OCI-LY1 (cell line): Measurements from ENCODE around the gene KIF15.

Source experiments
- H2AFZ ChIP-seq: fragments of 200-600 bp; sonication (generic), shearing (Covaris generic); 2 replicates; pipeline ENCODE4 v1.6.0; 2014; ENCODE audit warnings: antibody characterized with exemption, mild to moderate bottlenecking, low read length
- H3F3A ChIP-seq: fragments of 200-600 bp; sonication (generic), shearing (Covaris generic); 2 replicates; pipeline ENCODE4 v1.6.0; 2014; ENCODE audit warnings: mild to moderate bottlenecking, antibody characterized with exemption, low read length, moderate library complexity; ENCODE audit not compliant: insufficient read depth
- H3K27ac ChIP-seq: fragments of 200-600 bp; sonication (generic); 2 replicates; pipeline ENCODE4 v1.5.1; 2014; ENCODE audit warnings: low read length, mixed run types, mild to moderate bottlenecking, low read depth; ENCODE audit not compliant: poor library complexity, severe bottlenecking
- H3K27me3 ChIP-seq: fragments of 200-600 bp; sonication (generic); 2 replicates; pipeline ENCODE4 v1.6.0; 2014; ENCODE audit warnings: antibody characterized with exemption, mild to moderate bottlenecking, low read length, moderate library complexity; ENCODE audit not compliant: insufficient read depth
- H3K36me3 ChIP-seq: fragments of 200-600 bp; sonication (generic); 2 replicates; pipeline ENCODE4 v1.6.1; 2014; ENCODE audit warnings: mild to moderate bottlenecking, antibody characterized with exemption, low read length, moderate library complexity, mixed read lengths; ENCODE audit not compliant: insufficient read depth
- H3K4me1 ChIP-seq: fragments of 200-600 bp; sonication (generic); 2 replicates; pipeline ENCODE4 v1.5.1; 2014; ENCODE audit warnings: mild to moderate bottlenecking, low read length, moderate library complexity; ENCODE audit not compliant: insufficient read depth, severe bottlenecking
- H3K4me2 ChIP-seq: fragments of 200-600 bp; sonication (generic), shearing (Covaris generic); 2 replicates; pipeline ENCODE4 v1.6.1; 2014; ENCODE audit warnings: low read length
- H3K4me3 ChIP-seq: fragments of 200-600 bp; sonication (generic); 2 replicates; pipeline ENCODE4 v1.5.1; 2014; ENCODE audit warnings: low read length, low read depth, mild to moderate bottlenecking, mixed read lengths; ENCODE audit not compliant: poor library complexity, severe bottlenecking
- H3K79me2 ChIP-seq: fragments of 200-600 bp; shearing (Covaris generic); 2 replicates; pipeline ENCODE4 v1.6.1; 2016; ENCODE audit warnings: mixed run types, low read length, mixed read lengths; ENCODE audit not compliant: insufficient read depth
- H3K9ac ChIP-seq: fragments of 200-600 bp; sonication (generic), shearing (Covaris generic); 2 replicates; pipeline ENCODE4 v1.6.1; 2014; ENCODE audit warnings: mild to moderate bottlenecking, low read length, mixed read lengths
- H3K9me2 ChIP-seq: fragments of 200-600 bp; sonication (generic), shearing (Covaris generic); 2 replicates; pipeline ENCODE4 v1.6.1; 2014; ENCODE audit warnings: low read depth, mild to moderate bottlenecking, low read length, mixed read lengths
- H3K9me3 ChIP-seq: fragments of 200-600 bp; shearing (Covaris generic); 2 replicates; pipeline ENCODE4 v1.6.1; 2014; ENCODE audit warnings: low read length, mixed read lengths
- H4K20me1 ChIP-seq: fragments of 200-600 bp; sonication (generic), shearing (Covaris generic); 2 replicates; pipeline ENCODE4 v1.6.0; 2016; ENCODE audit warnings: mild to moderate bottlenecking, low read length; ENCODE audit not compliant: insufficient read depth
- EZH2 ChIP-seq: fragments of 200-600 bp; sonication (generic), shearing (Covaris generic); IDR thresholded peaks from 2 replicates; pipeline ENCODE4 v1.8.0; 2017; ENCODE audit warnings: borderline replicate concordance, mixed run types, mild to moderate bottlenecking, antibody characterized with exemption, low read length, moderate library complexity, mixed read lengths
- TF ChIP-seq, protein P1 (sequence below): fragments of 200-600 bp; sonication (generic), shearing (Covaris generic); IDR thresholded peaks from 2 replicates; pipeline ENCODE4 v1.5.1; 2017; ENCODE audit warnings: mild to moderate bottlenecking, antibody characterized with exemption, low read length, moderate library complexity, mixed read lengths

Gene KIF15

DNA sequence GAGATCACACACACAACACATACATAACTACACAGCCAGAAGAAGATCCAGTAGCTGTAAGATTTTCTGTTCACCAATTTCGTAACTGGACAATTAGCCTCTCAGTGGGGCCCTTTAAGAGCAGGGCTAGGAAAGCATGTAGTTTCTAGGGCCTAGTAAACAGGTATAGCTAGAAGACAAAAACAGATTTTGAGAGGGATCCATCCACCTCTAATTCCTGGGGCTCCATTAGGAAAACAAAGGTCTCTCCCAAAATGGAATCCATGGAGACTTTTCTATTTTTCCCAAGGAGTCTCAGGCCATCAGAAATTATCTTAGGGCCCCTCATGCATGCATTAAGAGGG, 10.5 kb downstream of the KIF15 start:
- no peak for TF ChIP-seq EZH2
- TF ChIP-seq, protein P1, sequence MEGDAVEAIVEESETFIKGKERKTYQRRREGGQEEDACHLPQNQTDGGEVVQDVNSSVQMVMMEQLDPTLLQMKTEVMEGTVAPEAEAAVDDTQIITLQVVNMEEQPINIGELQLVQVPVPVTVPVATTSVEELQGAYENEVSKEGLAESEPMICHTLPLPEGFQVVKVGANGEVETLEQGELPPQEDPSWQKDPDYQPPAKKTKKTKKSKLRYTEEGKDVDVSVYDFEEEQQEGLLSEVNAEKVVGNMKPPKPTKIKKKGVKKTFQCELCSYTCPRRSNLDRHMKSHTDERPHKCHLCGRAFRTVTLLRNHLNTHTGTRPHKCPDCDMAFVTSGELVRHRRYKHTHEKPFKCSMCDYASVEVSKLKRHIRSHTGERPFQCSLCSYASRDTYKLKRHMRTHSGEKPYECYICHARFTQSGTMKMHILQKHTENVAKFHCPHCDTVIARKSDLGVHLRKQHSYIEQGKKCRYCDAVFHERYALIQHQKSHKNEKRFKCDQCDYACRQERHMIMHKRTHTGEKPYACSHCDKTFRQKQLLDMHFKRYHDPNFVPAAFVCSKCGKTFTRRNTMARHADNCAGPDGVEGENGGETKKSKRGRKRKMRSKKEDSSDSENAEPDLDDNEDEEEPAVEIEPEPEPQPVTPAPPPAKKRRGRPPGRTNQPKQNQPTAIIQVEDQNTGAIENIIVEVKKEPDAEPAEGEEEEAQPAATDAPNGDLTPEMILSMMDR = no peak
- Histone ChIP-seq H3K9me3 (peaks cover 25% of the 10 kb centered on the region), H3K9me2 (no peaks in the 10 kb centered on the region), H3K79me2 (peaks cover 25% of the 10 kb centered on the region; the same call in 1 of the 2 replicates), H3K36me3 (peaks cover 99% of the 10 kb centered on the region), H3F3A (no peaks in the 10 kb centered on the region; the same call in 1 of the 2 replicates), H3K27ac (no peak overlapping the region), H4K20me1 (no peaks in the 10 kb centered on the region), H3K27me3 (no peaks in the 10 kb centered on the region), H2AFZ (no peak overlapping the region), H3K4me1 (no peaks in the 10 kb centered on the region), H3K4me2 (no peak overlapping the region), H3K4me3 (no peak overlapping the region), H3K9ac (no peak overlapping the region)

DNA sequence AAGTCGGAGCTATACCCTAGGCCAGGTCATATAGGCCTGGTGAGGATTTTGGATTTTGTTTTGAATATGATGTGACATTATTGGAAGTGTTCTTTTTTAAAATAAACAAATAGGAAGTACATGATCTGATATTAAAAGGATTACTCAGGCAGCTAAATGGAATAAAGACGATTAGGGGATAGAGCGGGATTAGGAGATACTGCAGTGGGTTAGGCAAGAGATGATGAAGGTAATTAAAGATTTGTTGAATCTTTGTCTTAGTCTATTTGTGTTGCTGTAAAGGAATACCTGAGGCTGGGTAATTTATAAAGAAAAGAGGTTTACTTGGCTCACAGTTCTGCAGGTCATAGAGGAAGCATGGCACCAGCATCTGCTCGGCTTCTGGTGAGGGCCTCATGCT, 21.3 kb downstream of the KIF15 start:
- H2AFZ ChIP-seq = no peak overlapping the region
- H3K79me2 ChIP-seq = no peaks in the 10 kb centered on the region
- no peak overlapping the region for H3K4me3 ChIP-seq
- no peak overlapping the region for H3K27ac ChIP-seq
- no peaks in the 10 kb centered on the region for H3K4me1 ChIP-seq
- no peaks in the 10 kb centered on the region for H3F3A ChIP-seq
- H3K9ac ChIP-seq = no peak overlapping the region
- TF ChIP-seq, protein P1 = no peak
- TF ChIP-seq EZH2 = no peak
- H3K36me3 ChIP-seq = peaks cover 87% of the 10 kb centered on the region
- no peaks in the 10 kb centered on the region for H4K20me1 ChIP-seq
- no peak overlapping the region for H3K4me2 ChIP-seq
- no peaks in the 10 kb centered on the region for H3K9me3 ChIP-seq
- no peaks in the 10 kb centered on the region for H3K27me3 ChIP-seq
- no peaks in the 10 kb centered on the region for H3K9me2 ChIP-seq

DNA sequence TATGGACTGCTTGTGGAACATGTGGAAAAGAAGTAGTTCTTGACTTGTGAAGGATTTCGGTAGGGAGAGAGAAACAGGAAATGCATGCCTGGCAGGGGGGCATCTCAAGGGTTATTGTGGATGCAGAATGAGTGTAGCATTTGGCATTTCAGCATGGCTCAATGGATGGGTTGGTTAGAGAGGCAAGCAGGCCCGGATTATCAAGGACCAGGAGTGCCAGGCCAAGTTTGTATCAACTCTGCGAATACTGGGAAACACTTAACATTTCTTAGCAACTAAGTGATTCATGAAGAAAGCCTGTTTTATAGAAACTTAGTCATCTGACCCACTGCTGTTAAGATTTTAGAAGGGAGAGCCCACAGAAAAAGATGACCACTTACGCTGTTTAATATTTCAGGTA, 33.6 kb downstream of the KIF15 start:
- no peaks in the 10 kb centered on the region for H3K79me2 ChIP-seq
- H3K9me3 ChIP-seq = no peaks in the 10 kb centered on the region
- H3K36me3 ChIP-seq = peaks cover 94% of the 10 kb centered on the region
- H3K27me3 ChIP-seq = no peaks in the 10 kb centered on the region
- no peaks in the 10 kb centered on the region for H3K4me1 ChIP-seq
- H3K9me2 ChIP-seq = no peaks in the 10 kb centered on the region
- TF ChIP-seq, protein P1 = no peak
- TF ChIP-seq EZH2 = no peak
- H3K4me3 ChIP-seq = no peak overlapping the region
- H3K4me2 ChIP-seq = no peak overlapping the region
- H2AFZ ChIP-seq = no peak overlapping the region
- H3F3A ChIP-seq = no peaks in the 10 kb centered on the region; the same call in 1 of the 2 replicates
- H4K20me1 ChIP-seq = no peaks in the 10 kb centered on the region
- no peak overlapping the region for H3K27ac ChIP-seq
- no peak overlapping the region for H3K9ac ChIP-seq
